HG03520 (cell line): ENCODE measurements around the gene CACNA2D3.

Source experiments
- ATAC-seq: cut with Tn5 transposase; IDR thresholded peaks from one replicate; pipeline ENCODE4 v1.9.1; 2021; ENCODE audit warnings: mild to moderate bottlenecking, moderate library complexity; ENCODE audit not compliant: unreplicated experiment

The CACNA2D3 gene

DNA sequence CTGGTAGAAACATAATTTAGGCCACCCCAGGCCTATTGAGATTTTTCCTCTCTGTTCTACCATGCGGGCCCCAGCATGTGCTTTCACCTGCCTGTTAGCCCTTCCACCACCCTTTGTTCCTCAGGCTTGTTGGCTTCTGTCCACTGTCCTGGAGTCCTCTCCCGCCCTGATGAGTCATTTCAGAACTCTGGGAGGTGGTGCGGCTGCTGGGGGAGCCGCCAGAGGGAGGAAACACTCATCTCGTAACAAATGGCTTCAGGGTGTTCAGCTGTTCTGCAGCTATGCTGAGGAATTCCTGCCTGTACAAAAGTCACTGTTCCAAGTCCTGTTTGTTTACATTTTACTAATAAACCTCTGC is 769.2 kb downstream of the CACNA2D3 start:
- no peak for ATAC-seq

- no peak for ATAC-seq
These were observed 769.8 kb downstream of the CACNA2D3 start for GRCh38 chr3:54892168-54892567.

- no peak for ATAC-seq
These were observed 773.3 kb downstream of the CACNA2D3 start for GRCh38 chr3:54895613-54896012.

DNA sequence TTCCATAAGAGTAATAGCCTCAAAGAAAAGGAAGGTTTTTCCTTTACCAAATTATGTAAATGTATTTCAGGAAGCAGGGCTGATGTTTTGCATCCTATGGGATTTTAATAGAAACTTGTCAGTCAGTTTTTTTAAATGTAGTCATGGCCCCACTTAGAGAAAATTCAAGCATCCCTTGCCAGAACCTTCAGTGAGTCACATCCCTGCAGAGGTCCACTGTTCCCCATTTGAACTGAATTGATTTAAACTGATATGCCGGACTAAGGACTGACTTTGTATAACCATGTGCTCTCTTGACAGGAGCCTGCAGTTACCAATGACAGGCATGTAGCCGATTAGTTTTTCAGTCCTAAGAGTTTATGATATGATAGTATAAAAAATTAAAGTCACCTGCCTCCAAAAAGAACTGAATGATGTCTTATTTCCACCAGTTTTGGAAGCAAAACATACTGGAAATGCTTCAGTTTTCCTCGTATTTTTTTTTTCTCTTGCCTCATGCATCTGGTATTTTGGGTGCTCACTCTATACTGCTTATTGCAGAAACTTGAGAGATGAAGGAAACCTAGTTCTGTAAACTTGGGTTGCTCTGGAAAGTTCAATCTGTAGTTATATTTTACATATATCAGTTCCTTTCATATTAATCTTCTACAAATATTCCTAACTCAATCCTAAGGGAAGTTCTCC is 774.8 kb downstream of the CACNA2D3 start:
- ATAC-seq, result no peak

- ATAC-seq, result no peak
These were observed 776.9 kb downstream of the CACNA2D3 start for GRCh38 chr3:54899273-54899672.

GRCh38 chr3:54900838-54901591 is 778.7 kb downstream of the CACNA2D3 start:
- no peak for ATAC-seq

DNA sequence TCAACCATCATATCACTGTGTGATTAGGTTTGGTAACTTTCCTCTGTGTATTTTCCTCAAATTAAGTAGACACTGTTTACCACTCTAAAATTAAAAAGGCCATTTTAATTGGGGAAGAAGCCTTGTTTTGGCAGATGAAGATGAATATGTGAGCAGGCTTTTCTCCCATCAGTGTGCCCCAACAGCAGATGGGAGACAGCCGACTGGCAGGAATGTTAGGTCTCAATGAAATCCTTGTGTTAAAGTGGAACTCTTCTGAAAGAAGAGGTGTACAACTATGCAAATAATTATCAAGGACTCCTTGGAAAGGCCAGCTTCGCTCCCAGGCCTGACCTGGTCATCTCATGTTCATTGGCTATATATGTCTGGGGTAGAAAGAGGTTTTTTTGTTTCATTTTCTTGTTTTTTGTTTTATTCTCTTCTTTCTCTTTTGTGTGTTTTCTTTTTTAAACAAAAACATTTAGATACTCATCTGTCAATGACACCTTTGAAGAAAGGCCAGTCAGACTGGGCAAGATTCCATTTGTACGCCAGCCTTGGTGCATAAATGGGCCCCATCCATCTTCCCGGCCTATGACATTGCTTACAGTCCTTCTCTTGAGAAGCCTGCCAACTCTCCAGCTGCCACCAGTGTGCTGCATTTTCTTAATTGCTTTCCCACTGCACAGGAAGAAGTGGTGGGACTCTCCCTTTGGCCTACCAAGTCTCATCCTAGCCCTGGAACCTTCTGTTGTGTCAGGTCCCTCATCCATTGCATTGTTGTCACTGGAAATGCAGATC is 779.7 kb downstream of the CACNA2D3 start:
- ATAC-seq, result no peak

- no peak for ATAC-seq
These were observed 783.0 kb downstream of the CACNA2D3 start for GRCh38 chr3:54905261-54905888.

DNA sequence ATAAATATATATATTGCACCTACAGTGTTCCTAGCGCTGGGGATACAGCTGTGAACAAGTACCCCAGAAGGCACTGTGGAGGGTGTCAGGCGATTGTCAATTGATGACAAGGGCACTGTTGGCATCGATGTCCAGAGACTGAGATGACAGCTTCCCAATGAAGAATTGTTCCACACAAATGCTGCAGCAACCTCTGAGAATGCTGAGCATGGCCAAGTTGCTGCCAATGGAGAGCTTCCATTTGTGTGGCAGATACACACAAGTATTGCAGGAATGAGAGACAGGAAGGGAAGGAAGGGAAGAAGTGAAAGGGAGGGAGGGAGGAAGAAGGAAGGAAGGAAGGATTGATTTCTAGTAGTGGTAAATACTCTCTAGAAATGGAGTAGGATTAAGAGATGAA is 783.6 kb downstream of the CACNA2D3 start:
- no peak for ATAC-seq

- ATAC-seq, result no peak
These were observed 784.4 kb downstream of the CACNA2D3 start for GRCh38 chr3:54906763-54907162.

- no peak for ATAC-seq
These were observed 786.8 kb downstream of the CACNA2D3 start for GRCh38 chr3:54909191-54909590.

DNA sequence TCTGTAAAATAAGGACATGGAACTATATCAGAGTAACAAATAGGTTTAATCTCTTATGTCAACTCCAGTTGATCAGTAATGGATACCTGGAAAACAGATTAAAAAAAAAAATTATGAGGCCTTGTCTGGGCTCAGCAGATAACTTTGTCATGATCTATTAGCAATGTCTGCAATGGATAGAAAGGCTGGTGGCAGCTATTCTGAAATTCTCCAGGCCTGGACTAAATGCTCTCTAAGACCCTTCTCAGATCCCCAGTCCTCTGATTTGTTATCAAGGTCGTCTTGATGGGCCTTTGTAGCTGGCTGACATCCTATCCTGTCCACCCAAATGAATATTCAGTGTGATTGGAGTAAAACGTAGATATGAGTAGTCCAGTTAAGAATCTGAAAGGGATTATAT is 791.8 kb downstream of the CACNA2D3 start:
- no peak for ATAC-seq

DNA sequence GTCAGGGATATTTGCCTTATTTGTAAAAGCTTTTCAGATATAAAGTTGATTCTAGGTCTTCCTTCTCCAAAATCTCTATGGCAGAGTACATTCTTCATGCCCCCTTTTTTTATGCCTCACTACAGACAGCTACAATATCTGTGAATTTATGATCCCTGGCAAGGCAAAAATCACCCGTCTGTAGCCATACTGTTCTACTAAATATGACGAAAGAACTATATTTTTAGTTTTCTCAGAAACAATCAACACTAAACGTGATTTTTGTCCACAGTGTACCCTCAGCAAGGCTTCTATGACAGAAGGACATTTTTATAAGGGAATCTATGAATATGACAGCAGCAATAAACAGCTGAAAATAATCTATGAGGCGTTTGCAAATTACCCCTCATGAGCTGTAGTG is 792.8 kb downstream of the CACNA2D3 start:
- no peak for ATAC-seq

GRCh38 chr3:54915976-54916375 is 793.6 kb downstream of the CACNA2D3 start:
- ATAC-seq, result no peak

GRCh38 chr3:54916732-54917131 is 794.4 kb downstream of the CACNA2D3 start:
- no peak for ATAC-seq

DNA sequence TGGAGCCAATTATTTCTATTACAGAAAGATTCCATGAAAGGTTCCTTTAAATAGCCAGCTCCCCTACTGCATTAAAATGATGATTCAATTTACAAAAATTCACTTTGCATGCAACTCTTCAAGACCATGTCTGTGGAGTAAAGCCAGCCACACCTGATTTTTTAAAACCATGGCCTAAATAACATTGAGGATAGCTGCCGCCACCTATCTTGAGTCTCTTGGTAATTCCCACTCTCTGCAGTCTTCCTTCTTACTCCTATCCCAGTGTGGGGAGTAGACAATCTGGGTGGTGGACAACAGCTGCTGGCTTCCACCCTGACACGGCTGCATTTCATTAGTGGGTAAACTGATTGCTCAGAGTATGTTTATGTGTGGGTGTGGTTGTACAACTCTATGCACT is 794.8 kb downstream of the CACNA2D3 start:
- no peak for ATAC-seq

- ATAC-seq, result no peak
These were observed 795.5 kb downstream of the CACNA2D3 start for GRCh38 chr3:54917862-54918261.

DNA sequence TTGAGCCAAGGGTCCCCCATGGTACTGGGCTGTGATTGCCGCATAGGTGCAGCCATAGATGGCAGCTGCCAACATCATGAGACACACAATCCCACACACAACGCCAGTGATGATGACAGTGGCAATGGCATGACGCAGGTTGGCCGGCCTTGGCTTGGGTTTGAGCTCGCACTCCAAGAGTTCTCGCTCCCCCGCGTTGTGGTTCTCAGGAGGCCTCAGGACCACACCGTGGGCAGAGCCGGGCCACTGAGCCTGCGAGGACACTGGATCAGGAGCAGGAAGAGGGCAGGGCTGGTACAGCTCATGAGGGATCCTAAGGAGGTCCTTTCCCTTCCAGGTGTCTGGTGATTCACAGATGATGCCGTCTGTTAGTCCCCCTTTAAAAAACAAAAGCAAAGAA is 796.2 kb downstream of the CACNA2D3 start:
- no peak for ATAC-seq

DNA sequence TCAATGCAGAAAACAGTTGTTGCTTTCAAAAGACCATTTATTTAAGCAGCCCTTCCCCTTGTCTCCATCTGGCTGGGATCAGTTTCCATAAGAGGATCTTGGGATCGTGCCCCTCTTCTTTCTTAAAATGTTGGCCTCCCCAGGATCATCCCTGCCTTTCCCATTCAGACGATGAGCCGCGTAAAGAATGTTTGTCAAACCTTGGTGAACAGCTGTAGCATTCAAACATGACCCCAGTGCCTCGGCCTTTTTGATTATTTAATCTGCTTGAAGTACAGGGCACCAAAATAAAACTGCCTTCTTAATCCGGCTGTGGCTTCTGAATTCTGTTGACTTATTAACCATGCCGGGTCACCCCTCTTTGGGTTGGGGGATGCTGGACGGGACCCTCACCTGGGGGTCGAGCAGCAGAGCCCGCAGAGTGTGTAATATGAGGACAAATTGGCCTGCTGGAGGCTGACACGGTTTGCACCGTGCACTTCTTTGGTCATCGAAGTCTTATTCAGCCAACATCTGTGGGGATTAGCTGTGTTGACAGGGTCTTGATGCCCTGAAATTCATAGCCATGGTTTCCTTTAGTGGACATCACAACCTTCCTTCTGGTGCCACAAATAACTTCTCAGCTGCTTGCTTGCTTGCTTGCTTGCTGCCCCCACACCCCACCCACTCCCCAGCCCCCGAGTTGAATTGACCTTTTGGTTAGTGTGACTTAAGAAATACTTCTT is 805.9 kb downstream of the CACNA2D3 start, which contains the start of gene LRTM1:
Gene LRTM1, minus strand, starts transcription at position 14 of the 725 bp plus-strand sequence. CDS start 148 bp downstream, outside the sequence.
- no peak for ATAC-seq

GRCh38 chr3:54931182-54931581 is 808.8 kb downstream of the CACNA2D3 start:
- no peak for ATAC-seq

DNA sequence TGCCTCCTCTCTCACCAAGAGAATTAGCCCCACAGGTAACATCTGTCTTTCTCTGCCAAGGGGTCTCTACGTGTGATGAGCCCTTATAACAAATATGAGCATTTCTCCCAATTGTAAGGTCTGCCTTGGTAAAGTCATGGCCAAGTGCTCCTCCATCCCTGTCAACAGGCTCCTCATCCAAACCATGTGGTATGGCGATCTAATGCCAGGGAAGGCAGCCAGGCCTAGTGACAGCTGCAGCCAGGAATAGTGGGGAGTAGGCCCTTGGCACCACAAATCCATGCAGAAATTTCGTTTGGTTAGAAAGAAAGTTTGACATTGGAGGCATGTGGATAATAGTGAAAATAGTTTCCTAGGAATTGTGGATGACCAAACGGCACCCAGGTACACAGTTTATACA is 810.3 kb downstream of the CACNA2D3 start:
- no peak for ATAC-seq
